Transverse colon (tissue), 4 donors: ENCODE results near the gene EDNRA. TPM values are rescaled to one million over a fixed set of nuclear protein-coding genes. Genes with fewer than 3 reads are reported as not detected.
A peak's percentile ranks its signal among the peaks of the same experiment; 100 is the strongest.

Source experiments
- DNase-seq: peaks from one replicate; pipeline ENCODE4 v3.0.0-alpha.2; 2019
- H3K27ac ChIP-seq, 4 donors: fragments of 200-600 bp; sonication (generic); 2 replicates each; pipeline ENCODE4 v1.5.1; 2016 to 2018; ENCODE audit warnings: inconsistent platforms in 4 of 4
- H3K27me3 ChIP-seq: fragments of 200-600 bp; sonication (generic); 2 replicates; pipeline ENCODE4 v1.5.1; 2017; ENCODE audit warnings: inconsistent platforms
- H3K36me3 ChIP-seq, 4 donors: fragments of 200-600 bp; sonication (generic); 2 replicates each; pipeline ENCODE4 v1.5.1; 2017 to 2019; ENCODE audit warnings: inconsistent platforms in 4 of 4
- H3K4me1 ChIP-seq, 4 donors: fragments of 200-600 bp; sonication (generic); 2 replicates each; pipeline ENCODE4 v1.5.1; 2017 to 2020; ENCODE audit warnings: inconsistent platforms in 4 of 4
- H3K4me3 ChIP-seq, 4 donors: fragments of 200-600 bp; sonication (generic); 1 replicate in 1 of 4; 2 replicates in 3 of 4; pipeline versions ENCODE4 v1.5.1 to v1.6.1; 2017 to 2019; ENCODE audit warnings: inconsistent platforms in 4 of 4
- H3K9me3 ChIP-seq, 2 donors: fragments of 200-600 bp; sonication (generic); 2 replicates each; pipeline ENCODE4 v1.5.1; 2017 to 2019; ENCODE audit warnings: inconsistent platforms in 2 of 2
- EP300 ChIP-seq: sonication (generic); formaldehyde crosslinking; IDR thresholded peaks from one replicate; pipeline ENCODE4 v1.6.1; 2017; ENCODE audit warnings: antibody characterized with exemption, low read depth
- POLR2A ChIP-seq: fragments of 450-650 bp; IDR thresholded peaks from one replicate; pipeline ENCODE4 v1.6.1; 2016; ENCODE audit warnings: antibody characterized with exemption, mild to moderate bottlenecking, moderate library complexity
- POLR2AphosphoS5 ChIP-seq, 3 donors: sonication (generic); formaldehyde crosslinking; IDR thresholded peaks; one replicate each; pipeline ENCODE4 v1.6.1; 2016; ENCODE audit warnings: antibody characterized with exemption in 3 of 3
- WGBS, 2 donors: methylation state at CpG; one replicate each; pipeline ENCODE4 v1.1.5; 2018; ENCODE audit warnings: low coverage in 1 of 2; 5-methylcytosine and 5-hydroxymethylcytosine counted together
- in situ Hi-C, 4 donors: fragments of 200-750 bp; cut with MboI; loops; one replicate each; pipeline versions ENCODE4 v1.15.0 to v1.15.1; 2017; ENCODE audit warnings: low sequenced_read_pairs in 3 of 4, low pct_ligation_motif_present in 1 of 4, low pct_unique_long_range_greater_than_20kb in 1 of 4
- intact Hi-C: fragments of 100-400 bp; cut with DNase I; formaldehyde crosslinking; loops from one replicate; pipeline ENCODE4 v1.15.1; 2023; ENCODE audit warnings: low total_unique reads
- total RNA-seq, 4 donors: library from RNA; depleted of rRNA; stranded (reverse); fragments of >200 nt; gene quantifications; one replicate each; pipeline ENCODE4 v1.1.0, GENCODE V29; 2016
- TF ChIP-seq, protein P1 (sequence below), 5 experiments: fragments of 200-600 bp in 3 of 5; fragments of 450-650 bp in 2 of 5; sonication (generic) in 3 of 5; IDR thresholded peaks; 1 replicate in 2 of 5; 2 replicates in 3 of 5; pipeline ENCODE4 v1.5.1; 2016 to 2017; ENCODE audit warnings: antibody characterized with exemption in 5 of 5, inconsistent platforms in 3 of 5, mild to moderate bottlenecking in 2 of 5, moderate library complexity in 1 of 5

The EDNRA gene
- total RNA-seq, 4 donors from 2014 or later: 0.55 to 3.8 (median 1.1) TPM; not detected in 1

DNA sequence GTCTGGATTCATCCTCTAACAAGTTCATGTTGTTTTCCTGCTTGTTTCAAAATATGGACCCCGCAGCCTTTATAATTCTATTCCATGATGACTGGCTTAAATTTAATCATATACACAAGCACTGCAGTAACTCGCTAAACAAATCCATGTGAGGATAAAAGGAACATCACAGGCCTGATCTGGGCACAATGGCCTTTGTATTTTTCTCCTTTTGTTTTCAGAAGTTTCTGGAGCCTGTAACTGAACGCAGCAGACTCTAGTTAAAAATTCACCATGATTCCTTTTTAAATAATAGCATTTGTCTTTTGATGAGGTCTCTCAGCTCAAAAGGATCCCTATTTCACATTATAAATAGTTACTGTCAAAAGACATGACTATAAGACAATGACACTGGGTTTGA lies 106.1 kb downstream of the EDNRA start:
- no peak for DNase-seq
- Histone ChIP-seq H3K9me3 (no peaks in the 10 kb centered on the region), H3K27me3 (no peaks in the 10 kb centered on the region), H3K27ac (no peak overlapping the region), H3K4me1 (peaks cover 0 to 6% (median 0%) of the 10 kb centered on the region in 4 donors), H3K4me3 (no peak overlapping the region), H3K36me3 (no peaks in the 10 kb centered on the region)
- TF ChIP-seq, protein P1, sequence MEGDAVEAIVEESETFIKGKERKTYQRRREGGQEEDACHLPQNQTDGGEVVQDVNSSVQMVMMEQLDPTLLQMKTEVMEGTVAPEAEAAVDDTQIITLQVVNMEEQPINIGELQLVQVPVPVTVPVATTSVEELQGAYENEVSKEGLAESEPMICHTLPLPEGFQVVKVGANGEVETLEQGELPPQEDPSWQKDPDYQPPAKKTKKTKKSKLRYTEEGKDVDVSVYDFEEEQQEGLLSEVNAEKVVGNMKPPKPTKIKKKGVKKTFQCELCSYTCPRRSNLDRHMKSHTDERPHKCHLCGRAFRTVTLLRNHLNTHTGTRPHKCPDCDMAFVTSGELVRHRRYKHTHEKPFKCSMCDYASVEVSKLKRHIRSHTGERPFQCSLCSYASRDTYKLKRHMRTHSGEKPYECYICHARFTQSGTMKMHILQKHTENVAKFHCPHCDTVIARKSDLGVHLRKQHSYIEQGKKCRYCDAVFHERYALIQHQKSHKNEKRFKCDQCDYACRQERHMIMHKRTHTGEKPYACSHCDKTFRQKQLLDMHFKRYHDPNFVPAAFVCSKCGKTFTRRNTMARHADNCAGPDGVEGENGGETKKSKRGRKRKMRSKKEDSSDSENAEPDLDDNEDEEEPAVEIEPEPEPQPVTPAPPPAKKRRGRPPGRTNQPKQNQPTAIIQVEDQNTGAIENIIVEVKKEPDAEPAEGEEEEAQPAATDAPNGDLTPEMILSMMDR (IDR thresholded peaks at IDR 0.05): no peak
- TF ChIP-seq POLR2A (no peak), EP300 (no peak), POLR2AphosphoS5 (IDR thresholded peaks at IDR 0.05) (no peak)
- 53 to 72% methylated on average over 2 to 3 of the region's 3 CpGs for WGBS, 2 donors
- intact Hi-C loops (loop anchor here (10.0 kb wide), 1 partner anchor 72 kb away; no protein-coding TSS in a partner anchor), in situ Hi-C loops (loop anchor here (10.0 to 25.0 kb wide), 3 partner anchors 425 to 575 kb away; no protein-coding TSS in a partner anchor)

DNA sequence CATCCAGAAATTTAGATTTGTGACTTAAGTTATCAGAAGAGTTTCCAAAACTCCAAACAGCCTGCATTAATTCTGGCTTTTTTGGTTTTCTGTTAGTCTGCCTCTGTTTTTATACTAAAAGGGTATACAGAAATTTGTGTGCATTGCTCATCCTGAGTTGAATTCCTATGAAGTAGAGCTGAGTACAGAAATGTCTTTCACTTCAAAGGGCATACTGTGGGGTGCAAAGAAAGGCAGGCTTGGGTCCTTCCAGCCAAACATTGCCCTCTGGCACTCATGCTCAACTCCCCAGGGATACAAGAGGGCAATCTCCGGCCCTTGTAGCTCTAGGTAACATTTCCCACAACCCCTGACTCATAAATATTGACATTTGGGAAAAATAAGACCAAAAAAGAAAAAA lies 108.7 kb downstream of the EDNRA start:
- Histone ChIP-seq H3K27ac (no peak overlapping the region), H3K9me3 (no peaks in the 10 kb centered on the region), H3K4me1 (peaks cover 0 to 6% (median 0%) of the 10 kb centered on the region in 4 donors), H3K36me3 (no peaks in the 10 kb centered on the region), H3K4me3 (no peak overlapping the region), H3K27me3 (no peaks in the 10 kb centered on the region)
- no peak for TF ChIP-seq POLR2A
- TF ChIP-seq POLR2AphosphoS5 (IDR thresholded peaks at IDR 0.05): no peak
- TF ChIP-seq EP300: no peak
- TF ChIP-seq, protein P1 (IDR thresholded peaks at IDR 0.05): no peak
- in situ Hi-C loops: loop anchor here (10.0 to 25.0 kb wide), 3 partner anchors 427 to 577 kb away; no protein-coding TSS in a partner anchor
- 58 to 74% methylated on average over 1 of the region's 1 CpG for WGBS, 2 donors
- intact Hi-C loops: loop anchor here (10.0 kb wide), 1 partner anchor 75 kb away; no protein-coding TSS in a partner anchor
- DNase-seq: no peak

DNA sequence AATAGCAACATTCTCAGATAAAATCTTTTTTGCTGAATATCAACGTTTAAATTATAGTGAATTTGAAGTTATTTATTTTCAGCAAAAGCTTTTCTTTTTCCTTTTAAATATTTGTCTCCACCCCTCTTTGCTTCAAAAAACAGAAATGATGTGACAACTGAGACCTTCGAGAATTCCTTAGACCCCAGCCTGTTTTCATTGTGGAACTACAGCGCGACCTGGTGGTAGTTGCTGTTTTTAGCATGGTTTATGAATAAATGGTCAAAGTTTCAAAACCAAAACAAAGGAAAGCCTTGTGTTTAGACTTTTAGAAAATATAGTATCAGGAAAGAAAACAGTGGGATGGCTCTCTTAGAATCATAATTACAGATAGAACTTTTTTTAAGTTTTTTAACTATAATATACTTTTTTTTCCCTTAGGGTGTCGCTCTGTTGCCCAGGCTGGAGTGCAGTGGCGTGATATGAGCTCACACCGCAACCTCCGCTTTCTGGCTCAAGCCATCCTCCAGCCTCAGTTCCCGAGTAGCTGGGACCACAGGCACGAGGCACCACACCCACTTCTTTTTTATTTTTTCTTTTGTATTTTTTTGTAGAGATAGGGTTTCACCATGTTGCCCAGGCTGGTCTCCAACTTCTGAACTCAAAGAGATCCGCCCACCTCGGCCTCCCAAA lies 109.5 kb downstream of the EDNRA start:
- intact Hi-C loops: loop anchor here (5.0 kb wide), 1 partner anchor 428 kb away; no protein-coding TSS in a partner anchor

DNA sequence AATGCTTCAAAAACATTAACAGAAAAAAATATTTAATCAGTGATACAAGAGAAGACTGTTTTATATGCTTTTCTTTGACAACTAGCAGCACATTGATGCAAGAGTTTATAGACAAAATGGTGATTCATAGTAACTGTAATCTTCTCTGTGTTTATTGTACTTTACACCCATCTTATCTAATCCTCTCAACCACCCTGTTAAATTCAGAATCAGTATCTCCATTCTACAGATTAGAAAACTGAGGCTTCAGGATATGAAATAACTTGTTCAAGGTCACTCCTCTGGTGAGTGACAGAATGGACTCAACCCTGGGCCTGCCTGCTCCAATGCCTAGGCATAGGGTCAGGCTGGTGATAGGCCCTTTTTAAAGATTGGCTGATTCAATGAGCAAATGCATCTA lies 110.2 kb downstream of the EDNRA start:
- no peak for DNase-seq
- intact Hi-C loops (loop anchor here (5.0 kb wide), 1 partner anchor 429 kb away; no protein-coding TSS in a partner anchor), in situ Hi-C loops (loop anchor here in 3 of 4 donors (25.0 kb wide), 2 partner anchors 429 to 579 kb away; no protein-coding TSS in a partner anchor)
- Histone ChIP-seq H3K27ac (no peak overlapping the region), H3K36me3 (no peaks in the 10 kb centered on the region), H3K4me1 (peaks cover 0 to 6% (median 0%) of the 10 kb centered on the region in 4 donors), H3K4me3 (no peak overlapping the region), H3K27me3 (no peaks in the 10 kb centered on the region), H3K9me3 (no peaks in the 10 kb centered on the region)
- no peak for TF ChIP-seq POLR2AphosphoS5 (IDR thresholded peaks at IDR 0.05)
- no peak for TF ChIP-seq EP300

More for the DNA sequence above, 109.5 kb downstream of the EDNRA start:
- H3K4me3 ChIP-seq: no peak overlapping the region
- in situ Hi-C loops: loop anchor here in 3 of 4 donors (25.0 kb wide), 2 partner anchors 428 to 578 kb away; no protein-coding TSS in a partner anchor
- DNase-seq: peak; percentile 33
- H3K4me1 ChIP-seq: peaks cover 0 to 6% (median 0%) of the 10 kb centered on the region in 4 donors
- no peak overlapping the region for H3K27ac ChIP-seq
- H3K9me3 ChIP-seq: no peaks in the 10 kb centered on the region
- TF ChIP-seq, protein P1 (IDR thresholded peaks at IDR 0.05): peak; percentile 62 to 74 (median 70)
- no peak for TF ChIP-seq POLR2A
- no peak for TF ChIP-seq EP300
- TF ChIP-seq POLR2AphosphoS5 (IDR thresholded peaks at IDR 0.05): no peak
- WGBS, 2 donors: 45 to 47% methylated on average over 12 of the region's 12 CpGs
- no peaks in the 10 kb centered on the region for H3K36me3 ChIP-seq
- no peaks in the 10 kb centered on the region for H3K27me3 ChIP-seq
